ENCODE results near the gene TMIE.
A peak's percentile ranks its signal among the peaks of the same experiment; 100 is the strongest.

The TMIE gene, protein sequence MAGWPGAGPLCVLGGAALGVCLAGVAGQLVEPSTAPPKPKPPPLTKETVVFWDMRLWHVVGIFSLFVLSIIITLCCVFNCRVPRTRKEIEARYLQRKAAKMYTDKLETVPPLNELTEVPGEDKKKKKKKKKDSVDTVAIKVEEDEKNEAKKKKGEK

GRCh38 chr3:46701181-46701939 is at the start of gene TMIE:
TSS of gene TMIE (plus strand) at chr3:46701392. CDS start at chr3:46701488, 96 bp downstream.
- DNase-seq = no peak
- TF ChIP-seq CTCF (IDR thresholded peaks at IDR 0.05; ENCODE audit: low read depth, low read length) = no peak
- H3K4me3 ChIP-seq (ENCODE audit: low read depth, low read length) = peak within 1 kb of the TSS; percentile 39

GRCh38 chr3:46655271-46655670 is 45.9 kb upstream of the TMIE start:
- Histone ChIP-seq H3K36me3 (no peaks in the 10 kb centered on the region), H3K9me3 (ENCODE audit: severe bottlenecking) (peaks cover 7% of the 10 kb centered on the region), H3K27ac (no peak overlapping the region), H3K27me3 (ENCODE audit: insufficient read depth, low read depth, severe bottlenecking) (no peaks in the 10 kb centered on the region), H3K4me3 (ENCODE audit: low read depth, low read length) (no peak overlapping the region)
- TF ChIP-seq CTCF (IDR thresholded peaks at IDR 0.05; ENCODE audit: low read depth, low read length) = no peak
- DNase-seq = no peak

More at GRCh38 chr3:46701181-46701939, at the start of gene TMIE:
- H3K27me3 ChIP-seq (ENCODE audit: insufficient read depth, low read depth, severe bottlenecking) = no peaks in the 10 kb centered on the region
- H3K36me3 ChIP-seq = no peaks in the 10 kb centered on the region
- no peak within 1 kb of the TSS for H3K27ac ChIP-seq
- no peaks in the 10 kb centered on the region for H3K9me3 ChIP-seq (ENCODE audit: severe bottlenecking)

GRCh38 chr3:46656778-46657556 is 44.2 kb upstream of the TMIE start:
- Histone ChIP-seq H3K9me3 (ENCODE audit: severe bottlenecking) (peaks cover 3% of the 10 kb centered on the region), H3K4me3 (ENCODE audit: low read depth, low read length) (no peak overlapping the region), H3K27me3 (ENCODE audit: insufficient read depth, low read depth, severe bottlenecking) (no peaks in the 10 kb centered on the region), H3K27ac (no peak overlapping the region), H3K36me3 (no peaks in the 10 kb centered on the region)
- TF ChIP-seq CTCF (IDR thresholded peaks at IDR 0.05; ENCODE audit: low read depth, low read length) = no peak
- DNase-seq = no peak

DNA sequence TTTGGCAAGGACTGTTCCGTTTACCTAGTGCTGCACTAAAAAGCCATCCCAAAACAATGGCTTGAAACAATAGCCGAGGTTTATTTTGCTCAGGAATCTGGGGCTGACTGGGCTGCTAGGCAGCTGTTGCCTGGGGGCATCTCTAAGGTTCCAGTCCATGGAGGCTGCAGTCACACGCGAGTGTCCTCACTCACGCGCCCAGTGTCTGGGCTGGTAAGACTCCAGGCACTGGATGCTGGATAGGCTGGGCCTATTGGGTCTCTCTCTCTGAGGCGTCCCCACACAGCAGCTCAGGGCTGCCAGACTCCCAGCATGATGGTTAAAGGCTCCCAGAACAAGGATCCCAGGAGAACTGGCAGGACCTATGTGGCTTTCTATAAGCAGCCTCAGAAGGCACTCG is 41.9 kb upstream of the TMIE start:
- no peaks in the 10 kb centered on the region for H3K36me3 ChIP-seq
- TF ChIP-seq CTCF (IDR thresholded peaks at IDR 0.05; ENCODE audit: low read depth, low read length) = no peak
- no peak overlapping the region for H3K4me3 ChIP-seq (ENCODE audit: low read depth, low read length)

DNA sequence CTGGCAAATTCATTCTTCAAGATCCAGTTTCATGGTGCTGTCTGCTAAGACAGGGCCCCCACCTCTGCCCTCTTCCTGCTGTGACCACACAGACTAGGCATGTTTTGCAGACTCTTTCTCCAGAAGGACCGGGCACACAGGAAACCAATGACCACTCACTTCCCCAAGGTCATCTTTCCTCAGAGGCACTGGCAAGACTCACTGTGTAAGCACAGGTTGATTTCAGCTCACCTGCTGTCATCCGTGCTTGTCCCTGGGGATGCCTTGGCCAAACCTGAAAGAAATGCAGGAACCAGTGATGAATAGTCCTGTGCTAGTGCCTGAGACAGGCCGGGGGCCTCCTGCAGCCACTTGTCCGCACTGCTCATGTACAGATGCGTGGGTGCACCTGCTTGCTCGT is 41.2 kb upstream of the TMIE start:
- DNase-seq = no peak
- TF ChIP-seq CTCF (IDR thresholded peaks at IDR 0.05; ENCODE audit: low read depth, low read length) = no peak
- Histone ChIP-seq H3K27me3 (ENCODE audit: insufficient read depth, low read depth, severe bottlenecking) (no peaks in the 10 kb centered on the region), H3K9me3 (ENCODE audit: severe bottlenecking) (no peaks in the 10 kb centered on the region), H3K36me3 (no peaks in the 10 kb centered on the region), H3K4me3 (ENCODE audit: low read depth, low read length) (no peak overlapping the region), H3K27ac (no peak overlapping the region)

More for the DNA sequence above, 41.9 kb upstream of the TMIE start:
- Histone ChIP-seq H3K27me3 (ENCODE audit: insufficient read depth, low read depth, severe bottlenecking) (no peaks in the 10 kb centered on the region), H3K27ac (no peak overlapping the region), H3K9me3 (ENCODE audit: severe bottlenecking) (no peaks in the 10 kb centered on the region)
- no peak for DNase-seq
